Stimulated activated CD8-positive, alpha-beta memory T cell treated with anti-CD3 and anti-CD28 coated beads, Interleukin-15, amount 100 ng/mL, for 1 hour (primary cell): ENCODE measurements around the gene EIF2B1.
"Not testable (repeated sequence)": the region's sequence is repeated elsewhere in the genome, so short reads cannot be mapped to it uniquely, and the experiment has no call there.

Experiments used
- DNase-seq: peaks from one replicate; pipeline ENCODE4 v3.0.0-alpha.2; 2020; ENCODE audit warnings: low read depth

EIF2B1 gene

DNA sequence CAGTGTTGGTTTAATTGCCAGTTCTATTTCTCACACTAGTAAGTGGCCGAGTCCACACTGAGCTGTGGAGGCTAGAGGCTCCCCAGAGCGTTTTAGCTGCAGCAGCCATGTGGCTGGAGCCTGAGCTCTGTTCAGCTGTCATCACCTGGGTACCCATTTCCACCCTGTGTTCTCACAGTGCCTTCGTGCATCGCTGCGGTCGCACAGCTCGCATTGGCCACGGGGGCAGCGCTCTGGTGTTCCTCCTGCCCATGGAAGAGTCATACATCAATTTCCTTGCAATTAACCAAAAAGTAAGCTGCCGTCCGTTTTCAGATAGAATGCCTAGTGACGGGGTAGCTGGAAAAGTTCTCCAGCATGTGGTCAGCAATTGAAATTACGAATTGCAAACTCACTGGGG, 15.9 kb downstream of the EIF2B1 start:
- no peak for DNase-seq

DNA sequence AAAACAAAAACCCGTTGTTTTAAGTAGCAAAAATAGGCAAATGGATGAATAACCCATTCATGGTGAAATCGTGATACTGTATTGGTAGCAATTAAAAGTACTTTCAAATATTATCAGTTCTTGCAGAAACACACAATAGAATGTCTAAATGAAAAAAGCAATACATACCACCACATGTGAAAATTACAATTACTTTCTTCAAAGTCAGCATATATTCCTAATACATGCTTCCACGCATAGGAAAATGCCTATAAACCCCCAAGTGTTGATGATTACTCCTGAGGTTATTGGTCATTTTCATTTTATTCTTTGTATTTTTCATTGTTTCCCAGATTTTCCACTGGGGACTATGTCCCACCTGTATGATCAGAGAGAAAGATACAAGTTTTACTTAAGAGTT, 16.3 kb downstream of the EIF2B1 start:
- no peak for DNase-seq

DNA sequence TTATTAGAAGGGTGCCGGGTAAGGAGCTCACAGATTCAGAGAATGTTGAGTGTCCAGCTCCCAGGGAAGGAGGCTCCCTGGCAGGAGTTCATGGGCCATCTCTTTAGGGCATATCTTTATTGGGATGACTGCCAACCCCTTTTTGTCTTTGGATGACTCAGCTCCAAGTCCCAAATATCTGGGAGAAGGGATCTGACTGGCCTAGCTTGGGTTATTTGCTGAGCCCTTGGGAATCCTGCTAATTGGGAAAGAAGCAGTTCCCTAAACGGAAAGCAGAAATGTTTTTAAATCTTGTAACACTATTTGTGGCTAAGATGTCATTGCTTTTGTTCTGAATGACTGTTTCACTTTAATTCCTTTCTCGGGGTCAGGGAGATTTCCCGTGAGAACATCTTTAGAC, 19.0 kb downstream of the EIF2B1 start:
- DNase-seq, result no peak

DNA sequence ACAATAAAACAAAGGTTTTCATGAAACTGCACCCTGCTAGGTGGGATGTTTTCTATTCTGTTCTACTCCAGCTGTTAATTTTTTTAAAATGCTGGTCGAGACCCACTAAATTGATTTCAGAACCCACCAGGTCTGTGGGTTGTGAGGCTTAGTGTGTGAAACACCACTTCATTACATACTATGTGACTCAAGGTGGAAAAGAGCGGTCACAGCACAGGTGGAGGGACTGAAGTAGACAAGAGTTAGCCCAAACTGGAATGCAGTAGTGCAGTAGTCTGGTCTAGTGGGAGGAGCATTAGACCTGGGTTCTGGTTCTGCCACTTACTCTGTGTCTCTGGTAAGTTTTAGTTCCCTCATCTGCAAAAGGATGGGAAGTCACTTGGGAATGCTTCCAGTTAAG, 19.4 kb downstream of the EIF2B1 start:
- no peak for DNase-seq

DNA sequence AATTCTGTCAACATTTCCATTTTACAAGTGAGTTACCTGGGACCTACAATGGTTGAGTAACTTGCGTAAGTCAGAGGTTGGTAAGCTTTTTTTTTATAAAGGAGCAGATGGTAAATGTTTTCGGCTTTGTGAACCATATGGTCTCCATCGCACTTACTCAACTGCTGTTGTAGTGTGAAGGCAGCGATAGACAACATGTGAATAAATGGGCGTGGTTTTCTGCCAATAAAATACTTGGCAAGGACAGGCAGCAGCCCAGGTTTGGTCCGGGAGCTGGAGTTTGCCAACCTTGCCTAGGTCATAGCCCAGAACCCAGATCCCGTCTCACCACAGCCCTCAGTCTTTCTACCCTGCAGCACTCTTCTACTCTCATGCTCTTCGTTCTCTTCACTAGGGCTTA, 25.3 kb downstream of the EIF2B1 start:
- no peak for DNase-seq

DNA sequence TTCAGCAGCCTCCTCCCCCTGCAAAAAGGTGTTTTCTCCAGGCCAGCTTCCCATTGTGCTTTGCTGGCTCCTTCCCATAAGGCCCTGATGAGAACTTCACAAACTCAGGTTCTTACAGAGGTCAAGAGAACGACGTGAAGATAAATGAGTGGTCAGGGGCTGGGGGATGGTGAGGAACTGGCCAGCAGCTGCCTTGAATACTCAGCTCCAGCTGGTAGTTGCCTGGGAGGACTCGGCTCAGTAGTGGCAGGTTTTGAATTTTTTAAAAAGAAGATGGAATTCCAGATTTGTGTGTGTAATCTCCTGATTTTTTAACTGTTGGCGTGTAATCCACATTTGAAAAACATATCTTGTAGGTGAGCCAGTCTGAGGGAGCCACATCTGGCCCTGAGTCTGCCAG, 25.7 kb downstream of the EIF2B1 start:
- no peak for DNase-seq

DNA sequence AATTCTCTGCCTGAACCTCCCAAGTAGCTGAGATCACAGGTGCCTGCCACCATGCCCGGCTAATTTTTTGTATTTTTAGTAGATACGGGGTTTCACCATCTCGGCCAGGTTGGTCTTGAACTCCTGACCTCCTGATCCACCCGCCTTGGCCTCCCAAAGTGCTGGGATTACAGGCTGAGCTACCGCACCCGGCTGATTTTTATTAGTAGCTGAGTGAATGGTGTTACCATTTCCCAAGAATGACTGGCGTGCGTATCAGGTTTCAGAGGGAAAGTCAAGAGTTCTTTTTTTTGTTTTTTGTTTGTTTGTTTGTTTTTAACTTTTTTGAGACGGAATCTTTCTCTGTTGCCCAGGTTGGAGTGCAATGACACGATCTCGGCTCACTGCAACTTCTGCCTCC, 30.0 kb downstream of the EIF2B1 start:
- DNase-seq, result not testable (repeated sequence)

DNA sequence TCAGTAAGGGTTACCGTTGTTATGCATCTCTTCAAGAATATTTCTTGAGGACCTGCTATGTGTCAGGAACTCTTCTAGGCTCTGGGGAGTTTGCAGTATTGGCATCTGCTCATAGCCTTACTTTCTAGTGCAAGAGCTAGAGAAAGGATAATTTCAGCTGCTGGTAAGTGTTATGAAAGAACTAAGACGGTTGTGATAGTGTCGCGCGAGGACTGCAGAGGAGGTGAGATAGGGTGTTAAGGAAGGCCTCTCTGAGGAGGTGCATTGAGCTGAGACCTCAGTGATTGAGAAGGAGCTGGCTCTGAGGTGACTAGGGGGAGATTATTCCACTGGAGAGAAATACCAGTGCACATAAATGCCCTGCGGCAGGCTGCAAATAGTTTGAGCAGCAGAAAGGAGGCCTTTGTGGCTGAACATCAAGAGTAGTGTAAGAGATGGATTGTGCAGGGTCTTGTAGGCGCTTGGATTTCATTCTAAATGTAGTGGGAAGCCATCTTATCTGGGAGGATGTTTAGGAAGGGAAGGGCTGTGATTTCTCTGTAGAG, 30.8 kb downstream of the EIF2B1 start:
- no peak for DNase-seq

DNA sequence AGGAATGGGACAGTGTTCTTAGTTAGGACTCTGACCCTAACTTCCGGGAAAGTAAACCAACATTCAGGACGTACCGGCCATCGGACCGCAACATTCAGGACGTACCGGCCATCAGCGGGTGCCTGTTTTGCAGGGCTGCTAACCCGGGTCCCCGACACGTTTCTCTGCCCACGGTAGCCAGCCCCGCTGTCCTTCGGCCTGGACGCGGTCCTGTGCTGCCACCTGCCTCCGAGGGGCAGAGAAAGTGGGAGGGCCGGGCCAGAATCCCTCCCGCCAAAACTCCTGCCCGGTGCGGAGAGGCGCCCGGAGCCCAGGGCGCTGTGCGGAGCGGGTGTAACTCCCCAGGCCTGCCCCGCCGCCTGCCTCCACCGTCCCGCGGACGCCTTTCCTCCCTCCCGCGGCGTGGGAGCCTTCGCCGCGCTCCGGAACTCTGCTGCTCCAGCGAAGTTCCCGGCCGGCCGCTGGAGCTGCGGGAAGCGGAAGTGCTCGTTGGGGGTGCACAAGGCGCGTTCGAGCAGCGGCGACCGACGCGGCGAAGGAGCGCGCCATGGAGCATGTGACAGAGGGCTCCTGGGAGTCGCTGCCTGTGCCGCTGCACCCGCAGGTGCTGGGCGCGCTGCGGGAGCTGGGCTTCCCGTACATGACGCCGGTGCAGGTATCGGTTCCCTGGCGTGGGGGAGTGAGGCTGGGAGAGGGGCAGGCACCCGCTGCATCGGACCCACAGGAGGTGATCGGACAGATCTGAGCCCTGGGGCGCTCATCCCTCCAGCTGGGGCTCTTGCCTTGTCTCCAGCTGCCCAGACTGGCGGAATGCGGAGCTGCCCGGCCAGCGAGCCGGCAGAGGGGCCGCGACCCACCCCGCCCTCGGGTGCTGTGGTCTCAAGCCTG, 31.6 kb downstream of the EIF2B1 start, which contains the start of gene DDX55:
TSS of gene DDX55 (plus strand) at position 498 of the 888 bp plus-strand sequence. CDS start at position 548, 50 bp downstream.
- DNase-seq, result peak; percentile 64

DNA sequence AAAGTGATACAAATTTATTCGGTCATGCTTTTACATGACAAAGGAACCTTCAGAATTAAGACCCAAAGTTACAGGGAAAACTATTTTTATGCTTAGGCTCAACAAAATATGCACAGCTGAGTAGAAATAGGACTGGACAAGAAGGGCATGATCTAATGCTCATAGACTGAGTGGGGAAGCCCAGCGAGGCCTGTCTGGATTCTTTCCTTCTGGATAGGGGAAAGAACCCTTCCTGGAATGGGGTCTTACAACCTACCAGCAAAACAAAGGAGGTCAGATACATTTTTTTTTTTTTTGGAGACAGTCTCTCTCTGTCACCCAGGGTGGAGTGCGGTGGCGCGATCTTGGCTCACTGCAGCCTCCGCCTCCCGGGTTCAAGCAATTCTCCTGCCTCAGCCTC, 33.8 kb downstream of the EIF2B1 start:
- DNase-seq, result no peak

DNA sequence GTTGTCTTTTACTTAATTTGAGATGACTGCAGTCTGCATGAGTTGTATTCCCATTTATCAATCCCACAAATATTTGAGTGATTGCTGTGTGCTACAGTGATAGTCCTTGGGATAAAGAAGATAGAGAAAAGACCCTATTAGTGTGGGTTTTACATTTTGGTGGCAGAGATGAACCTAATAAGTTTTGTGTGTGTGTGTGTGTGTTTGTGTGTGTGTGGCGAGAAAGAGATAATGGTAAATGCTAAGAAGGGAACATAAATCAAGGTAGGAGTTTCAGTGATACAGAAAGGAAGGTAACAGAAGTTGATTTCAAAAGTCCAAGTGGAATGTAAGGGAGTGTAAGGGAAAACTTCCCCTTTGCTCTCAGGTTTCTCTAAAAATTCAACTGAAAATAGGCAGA, 34.2 kb downstream of the EIF2B1 start:
- no peak for DNase-seq

DNA sequence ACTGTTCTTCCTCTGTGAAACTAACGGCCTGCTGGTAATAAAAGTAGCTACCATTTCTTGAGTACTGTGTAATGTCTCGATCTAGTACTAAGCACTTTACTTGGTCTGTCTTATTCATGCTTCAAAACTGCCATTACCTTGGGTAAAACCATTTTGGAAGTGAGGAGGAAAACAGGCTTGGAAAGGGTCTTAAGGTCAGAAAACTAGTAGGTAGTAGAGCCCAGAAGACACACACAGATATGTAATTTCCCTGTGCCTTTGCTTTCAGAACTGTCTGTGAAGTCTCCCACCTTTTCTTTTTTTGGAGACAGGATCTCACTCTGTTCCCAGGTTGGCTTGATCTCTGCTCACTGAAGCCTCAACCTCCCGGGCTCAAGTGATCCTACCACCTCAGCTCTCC, 35.0 kb downstream of the EIF2B1 start:
- no peak for DNase-seq

DNA sequence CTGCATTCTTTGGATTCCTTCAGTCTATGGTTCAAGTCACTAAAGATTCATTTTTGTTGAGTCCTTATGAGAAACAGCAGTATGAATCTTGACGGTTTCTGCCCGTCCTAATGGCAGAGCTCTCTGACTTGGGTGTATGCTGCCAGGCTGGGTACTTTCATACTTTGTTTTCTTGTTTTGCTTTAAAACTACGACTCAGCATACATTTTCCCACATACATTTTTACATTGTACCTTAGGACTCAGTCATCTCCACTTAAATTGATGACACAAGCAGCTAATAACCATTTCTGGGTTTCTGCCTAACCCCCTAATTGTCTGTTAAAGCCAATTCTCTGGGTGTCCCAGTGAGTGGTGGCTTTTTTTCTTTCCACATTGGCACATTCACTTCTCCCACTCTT, 36.4 kb downstream of the EIF2B1 start:
- DNase-seq, result no peak

DNA sequence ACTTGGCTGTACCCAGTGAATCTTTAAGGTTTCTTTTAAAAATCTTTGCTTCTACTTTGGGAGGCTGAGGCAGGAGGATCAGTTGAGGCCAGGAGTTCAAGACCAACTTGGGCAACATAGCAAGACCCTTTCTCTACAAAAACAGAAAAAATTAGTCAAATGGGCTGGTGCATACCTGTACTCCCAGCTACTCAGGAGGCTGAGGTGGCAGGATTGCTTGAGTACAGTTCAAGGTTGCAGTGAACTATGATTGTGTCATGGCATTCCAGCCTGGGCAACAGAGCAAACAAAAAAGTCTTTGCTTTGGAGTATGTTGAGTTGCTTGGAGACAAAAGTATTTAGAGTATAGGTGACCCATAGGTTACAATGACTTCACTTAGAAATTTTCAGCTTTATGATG, 37.8 kb downstream of the EIF2B1 start:
- DNase-seq, result no peak

DNA sequence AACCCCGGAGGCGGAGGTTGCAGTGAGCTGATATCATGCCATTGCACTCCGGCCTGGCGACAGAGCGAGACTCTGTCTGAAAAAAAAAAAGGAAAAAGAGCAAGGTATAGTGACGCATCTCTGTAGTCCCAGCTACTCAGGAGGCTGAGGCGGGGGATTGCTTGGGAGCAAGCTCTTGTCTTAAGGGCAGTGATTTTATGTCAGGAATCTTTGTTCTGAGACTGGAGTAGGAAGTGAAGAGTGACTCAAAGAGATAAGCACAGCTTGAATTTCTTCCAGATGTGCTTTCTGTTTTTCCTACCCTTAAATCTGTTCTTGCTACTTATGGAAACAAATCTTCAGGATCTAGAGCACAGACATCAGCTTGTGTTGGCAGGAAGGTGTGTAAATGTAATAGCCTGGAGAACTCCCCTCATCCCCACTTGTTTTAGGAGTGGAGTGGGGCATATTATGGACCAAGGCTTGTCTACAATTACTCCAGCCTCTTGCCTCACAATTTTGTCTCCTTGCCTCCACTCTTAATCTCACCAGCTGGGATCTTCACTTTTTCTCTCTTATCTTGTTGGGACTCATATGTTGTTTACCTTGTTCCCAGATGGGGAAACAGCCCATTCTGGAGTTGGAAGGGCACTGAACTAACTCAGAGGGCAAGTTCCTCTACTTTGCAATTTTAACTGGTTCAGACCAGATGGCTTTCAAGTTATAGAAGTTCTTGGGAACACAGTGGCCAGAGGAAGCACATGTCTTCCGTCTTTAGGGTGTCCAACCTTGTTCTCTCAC, 41.6 kb downstream of the EIF2B1 start:
- DNase-seq, result no peak

DNA sequence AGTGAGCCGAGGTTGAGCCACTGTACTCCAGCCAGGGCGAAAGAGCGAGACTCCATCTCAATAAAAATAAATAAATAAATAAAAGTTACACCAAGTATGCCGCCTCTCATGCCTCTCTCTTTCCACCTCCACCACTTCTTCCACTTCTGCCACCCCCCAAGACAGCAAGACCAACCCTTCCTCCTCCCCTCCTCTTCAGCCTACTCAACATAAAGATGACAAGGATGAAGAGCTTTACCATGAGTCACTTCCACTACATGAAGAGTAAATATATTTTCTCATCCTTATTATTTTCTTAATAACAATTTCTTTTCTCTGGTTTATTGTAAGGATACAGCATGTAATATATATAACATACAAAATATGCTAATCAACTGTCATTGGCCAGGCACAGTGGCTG, 52.7 kb downstream of the EIF2B1 start:
- DNase-seq, result no peak

DNA sequence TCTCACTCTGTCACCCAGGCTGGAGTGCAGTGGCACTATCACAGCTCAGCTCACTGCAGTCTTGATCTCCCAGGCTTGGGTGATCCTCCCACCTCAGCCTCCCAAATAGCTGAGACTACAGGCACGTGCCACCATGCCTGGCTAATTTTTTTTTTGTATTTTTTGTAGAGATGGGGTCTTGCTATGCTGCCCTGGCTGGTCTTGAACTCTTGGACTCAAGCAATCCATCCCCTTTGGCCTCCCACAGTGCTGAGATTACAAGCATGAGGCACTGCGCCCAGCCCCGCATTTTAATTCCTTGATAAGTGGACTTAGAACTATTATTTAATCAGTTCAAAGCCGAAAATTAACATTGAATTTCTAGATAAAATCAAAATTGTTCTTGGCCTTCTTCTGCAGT, 54.7 kb downstream of the EIF2B1 start:
- not testable (repeated sequence) for DNase-seq

DNA sequence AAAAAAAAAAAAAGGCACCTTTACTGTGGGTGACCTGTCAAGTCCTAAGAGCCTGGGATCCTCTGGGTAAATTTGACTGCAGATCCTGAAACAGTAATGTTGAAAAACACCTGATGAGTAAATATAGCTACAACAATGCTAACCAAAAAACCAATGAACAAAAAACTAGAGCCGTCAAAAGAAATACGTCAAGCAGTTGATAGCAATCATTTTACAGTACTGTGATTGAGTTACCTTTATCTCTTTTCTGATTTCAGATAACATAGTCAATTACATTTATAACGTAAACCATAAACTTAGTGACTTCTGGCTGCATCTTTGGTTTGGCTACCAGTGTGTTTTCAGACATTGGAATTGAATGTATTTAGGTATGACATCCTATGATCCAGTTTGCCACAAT, 55.2 kb downstream of the EIF2B1 start:
- no peak for DNase-seq

DNA sequence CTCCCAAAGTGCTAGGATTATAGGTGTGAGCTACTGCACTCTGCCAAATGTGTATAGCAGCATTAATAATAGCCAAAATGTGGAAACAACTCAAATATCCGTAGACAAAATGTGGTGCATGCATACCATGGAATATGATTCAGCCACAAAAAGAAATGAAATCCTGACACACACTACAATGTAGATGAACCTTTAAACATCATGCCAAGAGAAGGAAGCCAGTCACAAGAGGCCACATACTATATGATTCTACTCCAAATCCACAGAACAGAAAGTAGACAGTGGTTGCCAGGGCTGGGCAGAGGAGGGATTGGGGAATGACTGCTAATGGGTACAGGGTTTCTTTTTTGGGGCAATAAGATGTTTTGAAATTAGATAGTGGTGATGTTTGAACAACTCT, 56.9 kb downstream of the EIF2B1 start:
- DNase-seq, result no peak

DNA sequence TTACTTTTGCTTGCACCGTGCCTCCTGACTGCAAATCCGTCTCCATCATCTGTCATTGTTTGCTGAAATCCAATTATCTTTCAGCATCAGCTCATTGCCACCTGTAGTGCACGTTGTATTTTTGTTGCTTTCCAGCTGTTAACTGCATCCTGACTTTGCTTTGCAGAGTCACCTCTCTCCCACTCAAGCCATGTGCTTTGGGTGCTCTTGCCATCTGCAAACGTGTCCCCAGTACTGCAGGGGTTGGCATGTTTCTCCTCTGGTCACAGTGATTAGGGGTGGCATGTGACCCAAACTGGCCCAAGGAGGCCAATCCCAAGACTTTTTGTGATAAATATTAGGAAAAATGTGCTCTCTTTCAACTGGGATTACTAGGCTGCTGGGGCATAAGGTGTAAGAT, 59.6 kb downstream of the EIF2B1 start:
- DNase-seq, result no peak

DNA sequence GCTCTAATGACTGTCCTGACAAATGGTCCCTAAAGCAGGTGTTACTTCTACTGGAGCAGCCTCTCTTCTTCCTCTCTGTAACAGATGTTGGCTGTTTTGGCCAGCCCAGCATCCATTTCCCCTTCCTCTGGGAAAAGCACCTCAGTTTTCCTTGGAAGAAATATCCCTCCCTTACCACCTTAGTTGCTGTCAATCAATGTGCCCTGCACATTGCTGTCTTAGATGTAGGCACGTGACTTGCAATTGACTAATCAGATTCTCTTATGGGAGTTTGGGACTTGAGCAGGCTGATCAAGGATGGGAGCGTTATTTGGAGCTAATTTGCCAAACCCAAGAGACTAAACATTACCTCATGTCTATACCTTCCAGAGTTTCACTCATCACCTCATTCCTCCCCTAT, 61.1 kb downstream of the EIF2B1 start:
- no peak for DNase-seq

DNA sequence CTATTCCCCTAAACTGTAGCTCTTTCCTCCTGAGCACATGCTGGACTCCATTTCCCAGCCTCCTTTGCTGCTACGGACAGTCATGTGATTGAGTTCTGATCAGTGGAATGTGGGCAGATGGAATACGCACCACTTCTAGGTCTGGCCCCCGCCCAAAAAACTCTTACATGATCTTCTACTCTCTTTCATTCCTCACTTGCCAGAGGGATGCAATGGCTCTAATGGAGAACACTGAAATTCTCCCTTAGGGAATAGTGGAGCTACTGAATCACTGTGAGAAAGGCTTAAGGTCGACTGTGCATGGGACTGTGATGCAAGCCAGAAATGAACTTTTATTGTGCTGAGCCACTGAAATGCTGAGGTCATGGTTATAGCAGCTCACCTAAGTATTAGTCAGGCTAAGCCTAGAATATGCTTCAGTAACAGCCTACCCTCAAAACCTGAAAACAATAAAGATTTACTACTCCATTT, 62.1 kb downstream of the EIF2B1 start:
- DNase-seq, result no peak
